Measurements from ENCODE around the gene TMEM117.

- TF ChIP-seq, protein P1, sequence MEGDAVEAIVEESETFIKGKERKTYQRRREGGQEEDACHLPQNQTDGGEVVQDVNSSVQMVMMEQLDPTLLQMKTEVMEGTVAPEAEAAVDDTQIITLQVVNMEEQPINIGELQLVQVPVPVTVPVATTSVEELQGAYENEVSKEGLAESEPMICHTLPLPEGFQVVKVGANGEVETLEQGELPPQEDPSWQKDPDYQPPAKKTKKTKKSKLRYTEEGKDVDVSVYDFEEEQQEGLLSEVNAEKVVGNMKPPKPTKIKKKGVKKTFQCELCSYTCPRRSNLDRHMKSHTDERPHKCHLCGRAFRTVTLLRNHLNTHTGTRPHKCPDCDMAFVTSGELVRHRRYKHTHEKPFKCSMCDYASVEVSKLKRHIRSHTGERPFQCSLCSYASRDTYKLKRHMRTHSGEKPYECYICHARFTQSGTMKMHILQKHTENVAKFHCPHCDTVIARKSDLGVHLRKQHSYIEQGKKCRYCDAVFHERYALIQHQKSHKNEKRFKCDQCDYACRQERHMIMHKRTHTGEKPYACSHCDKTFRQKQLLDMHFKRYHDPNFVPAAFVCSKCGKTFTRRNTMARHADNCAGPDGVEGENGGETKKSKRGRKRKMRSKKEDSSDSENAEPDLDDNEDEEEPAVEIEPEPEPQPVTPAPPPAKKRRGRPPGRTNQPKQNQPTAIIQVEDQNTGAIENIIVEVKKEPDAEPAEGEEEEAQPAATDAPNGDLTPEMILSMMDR (IDR thresholded peaks at IDR 0.05; ENCODE audit: low read depth, low read length) = no peak
- no peak for TF ChIP-seq EZH2phosphoT487 (IDR thresholded peaks at IDR 0.05; ENCODE audit: low read depth)
These were observed 48.8 kb upstream of the TMEM117 start for GRCh38 chr12:43786899-43787693.
